Skeletal muscle satellite cell (primary cell): ENCODE results near the gene NEURL1B.

Experiments used
- H3K27me3 ChIP-seq: 2 replicates; pipeline ENCODE4 v1.7.0; 2013; ENCODE audit warnings: low read length; ENCODE audit not compliant: control insufficient read depth, insufficient read depth
- H3K36me3 ChIP-seq: 2 replicates; pipeline ENCODE4 v1.7.0; 2013; ENCODE audit warnings: mild to moderate bottlenecking, control low read depth, low read length; ENCODE audit not compliant: insufficient read depth
- H3K4me1 ChIP-seq: 2 replicates; pipeline ENCODE4 v1.7.0; 2013; ENCODE audit warnings: low read length; ENCODE audit not compliant: control insufficient read depth, insufficient read depth
- H3K4me2 ChIP-seq: 2 replicates; pipeline ENCODE4 v1.7.0; 2013; ENCODE audit warnings: mild to moderate bottlenecking, low read length
- H3K4me3 ChIP-seq: 2 replicates; pipeline ENCODE4 v1.7.0; 2013; ENCODE audit warnings: low read length
- H3K9ac ChIP-seq: 2 replicates; pipeline ENCODE4 v1.7.0; 2013; ENCODE audit warnings: mild to moderate bottlenecking, low read depth, low read length, moderate library complexity
- H3K9me3 ChIP-seq: replicated peaks from 2 replicates; pipeline ENCODE4 v1.7.0; 2013; ENCODE audit warnings: mild to moderate bottlenecking, control low read depth, low read length

NEURL1B gene

DNA sequence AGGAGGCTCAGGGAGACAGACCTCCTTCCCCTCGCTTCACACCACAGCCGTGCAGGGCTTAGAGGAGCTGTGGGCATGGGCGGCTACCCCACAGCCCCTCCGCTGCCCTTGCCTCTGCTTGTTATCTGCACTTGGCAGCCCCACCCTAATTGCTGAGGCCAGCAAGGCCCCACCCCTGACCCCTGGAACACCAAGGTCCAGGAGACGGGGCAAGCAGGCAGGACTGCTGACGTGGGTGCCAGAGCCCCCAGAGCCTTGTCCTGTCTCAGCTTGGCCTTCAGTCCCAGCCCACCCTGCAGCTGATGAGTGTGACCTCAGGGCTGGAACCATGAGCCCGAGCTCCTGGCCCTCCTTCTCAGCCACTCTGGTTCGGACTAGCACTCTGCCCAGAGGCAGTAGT lies 29.1 kb upstream of the NEURL1B start:
- H3K4me2 ChIP-seq, result no peak overlapping the region
- H3K4me3 ChIP-seq, result no peak overlapping the region
- H3K9me3 ChIP-seq, result no peaks in the 10 kb centered on the region
- H3K36me3 ChIP-seq, result no peaks in the 10 kb centered on the region
- no peaks in the 10 kb centered on the region for H3K4me1 ChIP-seq
- no peak overlapping the region for H3K9ac ChIP-seq
- peaks cover 54% of the 10 kb centered on the region for H3K27me3 ChIP-seq

DNA sequence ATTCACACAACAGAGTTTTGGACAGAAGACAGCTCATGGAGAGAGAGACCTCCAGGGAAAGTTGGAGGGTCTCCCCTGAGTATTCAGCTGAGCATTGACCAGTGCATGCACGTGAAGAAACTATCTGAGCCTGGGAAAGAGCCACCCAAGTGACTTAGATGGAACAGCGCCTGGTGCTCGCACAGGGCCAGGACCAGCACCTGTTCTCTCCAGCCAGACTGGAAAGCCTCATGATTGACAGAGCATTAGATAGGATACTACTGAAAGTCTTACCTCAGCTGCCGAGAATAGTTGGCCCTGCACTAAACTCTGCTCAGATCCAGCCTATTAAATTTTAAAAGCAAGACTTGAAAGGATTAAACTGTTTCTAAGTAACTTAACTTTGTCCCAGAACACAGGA lies 28.3 kb upstream of the NEURL1B start:
- no peaks in the 10 kb centered on the region for H3K9me3 ChIP-seq

GRCh38 chr5:172616136-172616535 lies 24.9 kb upstream of the NEURL1B start:
- Histone ChIP-seq H3K9me3 (no peaks in the 10 kb centered on the region), H3K4me2 (no peak overlapping the region), H3K9ac (no peak overlapping the region), H3K36me3 (no peaks in the 10 kb centered on the region), H3K4me3 (no peak overlapping the region), H3K4me1 (no peaks in the 10 kb centered on the region), H3K27me3 (peaks cover 53% of the 10 kb centered on the region)

More for the DNA sequence above, 28.3 kb upstream of the NEURL1B start:
- H3K4me3 ChIP-seq, result no peak overlapping the region
- no peaks in the 10 kb centered on the region for H3K36me3 ChIP-seq
- H3K9ac ChIP-seq, result no peak overlapping the region
- no peaks in the 10 kb centered on the region for H3K4me1 ChIP-seq
- peaks cover 49% of the 10 kb centered on the region for H3K27me3 ChIP-seq
- no peak overlapping the region for H3K4me2 ChIP-seq

- Histone ChIP-seq H3K4me3 (no peak overlapping the region), H3K9ac (no peak overlapping the region), H3K36me3 (no peaks in the 10 kb centered on the region), H3K4me1 (no peaks in the 10 kb centered on the region), H3K9me3 (no peaks in the 10 kb centered on the region), H3K27me3 (peaks cover 53% of the 10 kb centered on the region), H3K4me2 (no peak overlapping the region)
Measured at GRCh38 chr5:172616730-172617129, 24.3 kb upstream of the NEURL1B start.

- no peaks in the 10 kb centered on the region for H3K9me3 ChIP-seq
- H3K36me3 ChIP-seq, result no peaks in the 10 kb centered on the region
- peaks cover 48% of the 10 kb centered on the region for H3K27me3 ChIP-seq
- H3K4me3 ChIP-seq, result no peak overlapping the region
- no peak overlapping the region for H3K4me2 ChIP-seq
- H3K9ac ChIP-seq, result no peak overlapping the region
- H3K4me1 ChIP-seq, result no peaks in the 10 kb centered on the region
Measured at GRCh38 chr5:172617817-172618216, 23.2 kb upstream of the NEURL1B start.

- Histone ChIP-seq H3K4me2 (no peak overlapping the region), H3K9me3 (no peaks in the 10 kb centered on the region), H3K36me3 (no peaks in the 10 kb centered on the region), H3K9ac (no peak overlapping the region), H3K4me3 (no peak overlapping the region), H3K4me1 (no peaks in the 10 kb centered on the region), H3K27me3 (peaks cover 52% of the 10 kb centered on the region)
Measured at GRCh38 chr5:172618574-172619365, 22.3 kb upstream of the NEURL1B start.

DNA sequence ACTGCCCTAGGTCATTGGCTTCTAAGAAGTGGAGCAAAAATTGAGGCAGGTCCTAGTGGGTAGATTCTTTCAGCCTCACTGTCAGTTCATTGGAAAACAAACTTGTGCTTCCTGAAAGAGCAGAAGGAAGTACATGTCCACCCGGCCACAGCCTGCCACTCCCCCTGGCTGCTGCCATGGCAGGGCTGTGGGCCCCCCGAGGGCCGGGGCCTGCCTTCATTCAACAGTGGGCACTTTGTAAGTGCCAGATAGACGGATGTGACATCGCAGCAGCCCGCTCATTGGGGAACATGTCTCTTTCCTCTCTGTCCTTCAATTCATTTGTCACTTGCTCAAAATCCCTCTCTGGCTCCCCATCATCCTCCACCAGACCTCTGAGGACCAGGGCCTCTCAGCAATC lies 20.6 kb upstream of the NEURL1B start:
- H3K36me3 ChIP-seq, result no peaks in the 10 kb centered on the region
- no peaks in the 10 kb centered on the region for H3K9me3 ChIP-seq
- H3K4me3 ChIP-seq, result no peak overlapping the region
- H3K27me3 ChIP-seq, result peaks cover 52% of the 10 kb centered on the region
- no peak overlapping the region for H3K4me2 ChIP-seq
- no peaks in the 10 kb centered on the region for H3K4me1 ChIP-seq
- no peak overlapping the region for H3K9ac ChIP-seq

GRCh38 chr5:172622091-172623046 lies 18.7 kb upstream of the NEURL1B start:
- Histone ChIP-seq H3K27me3 (peaks cover 50% of the 10 kb centered on the region), H3K9me3 (no peaks in the 10 kb centered on the region), H3K4me1 (no peaks in the 10 kb centered on the region), H3K36me3 (no peaks in the 10 kb centered on the region), H3K9ac (no peak overlapping the region), H3K4me2 (no peak overlapping the region), H3K4me3 (no peak overlapping the region)

- Histone ChIP-seq H3K36me3 (no peaks in the 10 kb centered on the region), H3K9ac (no peak overlapping the region), H3K9me3 (no peaks in the 10 kb centered on the region), H3K4me3 (no peak overlapping the region), H3K4me1 (no peaks in the 10 kb centered on the region), H3K4me2 (no peak overlapping the region), H3K27me3 (peaks cover 56% of the 10 kb centered on the region)
Measured at GRCh38 chr5:172623313-172623980, 17.6 kb upstream of the NEURL1B start.

DNA sequence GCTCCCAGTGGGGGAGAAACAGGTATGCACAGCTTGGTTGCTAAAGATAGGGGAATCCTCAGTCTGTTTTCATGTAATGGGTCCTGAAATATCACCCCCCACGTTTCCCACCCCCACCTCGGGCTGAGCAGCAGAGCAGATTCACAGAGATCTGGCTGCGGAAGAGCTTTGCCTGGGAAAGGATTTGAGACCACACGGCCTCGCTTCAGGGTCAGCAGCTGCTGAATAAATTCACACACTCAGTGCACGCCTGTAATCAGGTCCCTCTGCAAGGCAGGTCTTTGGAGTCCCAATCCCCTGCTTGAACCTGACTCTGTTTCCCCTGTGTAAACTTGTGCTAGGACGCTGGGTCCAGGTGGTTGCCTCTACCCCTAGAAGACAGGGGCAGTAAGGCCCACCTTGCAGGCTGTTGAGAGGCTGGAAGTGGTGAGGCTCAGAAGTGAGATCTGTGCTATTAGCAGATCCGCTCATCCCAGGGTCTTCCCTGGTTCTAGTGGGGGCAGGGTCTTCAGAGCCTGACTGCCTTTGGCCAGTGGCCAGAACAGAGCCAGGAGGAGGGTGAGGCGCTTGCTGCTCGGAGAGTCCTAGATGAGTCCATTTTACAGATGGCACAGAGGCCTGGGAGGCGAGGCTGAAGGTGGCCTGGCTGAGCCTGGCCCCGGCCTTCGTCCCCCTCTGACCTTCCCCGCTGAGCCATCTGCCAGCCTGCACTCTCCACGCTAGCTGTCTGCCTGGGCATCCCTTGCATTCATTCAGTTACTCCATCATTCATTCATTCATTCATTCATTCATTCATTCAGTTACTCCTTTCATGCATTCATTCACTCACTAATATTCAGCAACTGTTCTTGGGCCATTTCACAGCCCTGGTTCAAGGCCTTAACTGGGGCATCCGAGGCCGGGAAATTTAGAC lies 16.7 kb upstream of the NEURL1B start:
- no peak overlapping the region for H3K9ac ChIP-seq
- H3K4me3 ChIP-seq, result no peak overlapping the region
- no peaks in the 10 kb centered on the region for H3K4me1 ChIP-seq
- no peaks in the 10 kb centered on the region for H3K36me3 ChIP-seq
- H3K9me3 ChIP-seq, result no peaks in the 10 kb centered on the region
- peaks cover 50% of the 10 kb centered on the region for H3K27me3 ChIP-seq
- no peak overlapping the region for H3K4me2 ChIP-seq
